SK-N-SH (cell line): ENCODE results near the gene OR2AT4. TPM values are rescaled to one million over a fixed set of nuclear protein-coding genes. Genes with fewer than 3 reads are reported as not detected.
A peak's percentile ranks its signal among the peaks of the same experiment; 100 is the strongest.

Experiments
- CTCF ChIA-PET: fragments of 300-600, 350-600 bp; formaldehyde crosslinking; extraction: SDS; loops from one replicate; lab custom pipeline; 2021; lab: Yijun Ruan, JAX
- POLR2A ChIA-PET: fragments of 350-600 bp; sonication (Branson Sonifier 250); formaldehyde crosslinking; extraction: SDS; loops from one replicate; lab custom pipeline; 2020; ENCODE audit warnings: antibody characterized with exemption, inconsistent platforms; lab: Yijun Ruan, JAX
- DNase-seq: peaks from one replicate; pipeline ENCODE4 v3.0.0; 2012
- H2AFZ ChIP-seq: fragments of 200-600 bp; sonication (generic); 2 replicates; pipeline ENCODE4 v1.8.1; 2016; ENCODE audit warnings: antibody characterized with exemption, mild to moderate bottlenecking, low read depth
- H3F3A ChIP-seq: fragments of 200-600 bp; sonication (generic); replicated peaks from 2 replicates; pipeline ENCODE3; 2016; ENCODE audit warnings: antibody characterized with exemption, mild to moderate bottlenecking; ENCODE audit not compliant: insufficient read depth
- H3K27ac ChIP-seq, 2 experiments: fragments of 200-500 bp in 1 of 2; fragments of 200-600 bp in 1 of 2; sonication (Bioruptor generic) in 1 of 2; sonication (generic), shearing (Covaris generic) in 1 of 2; 2 replicates each; pipeline versions ENCODE4 v1.5.1 to v1.6.1; 2014 to 2016; ENCODE audit warnings: low read depth in 2 of 2, inconsistent platforms in 1 of 2, low read length in 1 of 2, mild to moderate bottlenecking in 1 of 2, mixed read lengths in 1 of 2
- H3K27me3 ChIP-seq: fragments of 200-600 bp; sonication (generic), shearing (Covaris generic); 2 replicates; pipeline ENCODE4 v1.6.1; 2016; ENCODE audit warnings: mixed run types; ENCODE audit not compliant: insufficient read depth
- H3K36me3 ChIP-seq, 2 experiments: fragments of 200-500 bp in 1 of 2; fragments of 200-600 bp in 1 of 2; sonication (Bioruptor generic) in 1 of 2; sonication (generic) in 1 of 2; replicated peaks in 1 of 2; 2 replicates each; pipeline versions ENCODE3 to v1.5.1; 2014 to 2016; ENCODE audit warnings: low read length in 1 of 2, mild to moderate bottlenecking in 1 of 2; ENCODE audit not compliant: insufficient read depth in 2 of 2, control insufficient read depth in 1 of 2
- H3K4me1 ChIP-seq, 2 experiments: fragments of 200-500 bp in 1 of 2; fragments of 200-600 bp in 1 of 2; sonication (Bioruptor generic) in 1 of 2; sonication (generic), shearing (Covaris generic) in 1 of 2; 2 replicates each; pipeline versions ENCODE4 v1.5.1 to v1.6.1; 2014 to 2016; ENCODE audit warnings: low read depth in 1 of 2, low read length in 1 of 2, mixed run types in 1 of 2; ENCODE audit not compliant: insufficient read depth in 2 of 2, control insufficient read depth in 1 of 2
- H3K4me2 ChIP-seq: fragments of 200-600 bp; sonication (generic), shearing (Covaris generic); 2 replicates; pipeline ENCODE4 v1.6.1; 2017; ENCODE audit warnings: mixed run types
- H3K4me3 ChIP-seq, 2 experiments: fragments of 200-500 bp in 1 of 2; fragments of 200-600 bp in 1 of 2; sonication (Bioruptor generic) in 1 of 2; sonication (generic), shearing (Covaris generic) in 1 of 2; 2 replicates each; pipeline versions ENCODE4 v1.5.1 to v1.8.1; 2014 to 2016; ENCODE audit warnings: low read depth in 2 of 2, inconsistent platforms in 1 of 2, low read length in 1 of 2, mild to moderate bottlenecking in 1 of 2, mixed read lengths in 1 of 2, moderate library complexity in 1 of 2
- H3K79me2 ChIP-seq: fragments of 200-600 bp; sonication (generic); 2 replicates; pipeline ENCODE4 v1.8.1; 2017; ENCODE audit warnings: mild to moderate bottlenecking; ENCODE audit not compliant: insufficient read depth
- H3K9ac ChIP-seq: fragments of 200-600 bp; sonication (generic); 2 replicates; pipeline ENCODE4 v1.6.1; 2017; ENCODE audit warnings: mixed run types
- H3K9me2 ChIP-seq: fragments of 200-600 bp; sonication (generic); 2 replicates; pipeline ENCODE4 v1.6.1; 2017; ENCODE audit warnings: mixed run types
- H3K9me3 ChIP-seq: fragments of 200-600 bp; sonication (generic); 2 replicates; pipeline ENCODE4 v1.6.1; 2017; ENCODE audit warnings: mixed run types, mild to moderate bottlenecking, moderate library complexity
- H4K20me1 ChIP-seq: fragments of 200-600 bp; sonication (generic); 2 replicates; pipeline ENCODE4 v1.6.1; 2017; ENCODE audit warnings: mild to moderate bottlenecking, mixed run types; ENCODE audit not compliant: insufficient read depth
- CTCF ChIP-seq: fragments of 200-600 bp; sonication (generic); IDR thresholded peaks from 2 replicates; pipeline ENCODE4 v1.6.1; 2017; ENCODE audit warnings: antibody characterized with exemption, mild to moderate bottlenecking, moderate library complexity
- EZH2phosphoT487 ChIP-seq: fragments of 200-600 bp; sonication (generic); IDR thresholded peaks from 2 replicates; pipeline ENCODE4 v1.6.1; 2017; ENCODE audit warnings: low read depth, mixed run types, mild to moderate bottlenecking, antibody characterized with exemption, moderate library complexity, borderline replicate concordance
- MAX ChIP-seq: IDR thresholded peaks from 2 replicates; pipeline ENCODE4 v1.4.0; 2012; ENCODE audit warnings: low read depth
- MXI1 ChIP-seq: IDR thresholded peaks from 2 replicates; pipeline ENCODE4 v1.6.1; 2012; ENCODE audit warnings: mild to moderate bottlenecking, low read depth, low read length, improper control_type of control experiment
- RAD21 ChIP-seq: IDR thresholded peaks from 2 replicates; pipeline ENCODE4 v1.6.1; 2012; ENCODE audit warnings: mild to moderate bottlenecking, low read length
- SIN3A ChIP-seq: IDR thresholded peaks from 2 replicates; pipeline ENCODE4 v1.6.1; 2012; ENCODE audit warnings: low read depth, mild to moderate bottlenecking, low read length, moderate library complexity, borderline replicate concordance
- SMC3 ChIP-seq: IDR thresholded peaks from 2 replicates; pipeline ENCODE4 v1.6.1; 2012; ENCODE audit warnings: low read depth, low read length, improper control_type of control experiment
- YY1 ChIP-seq: IDR thresholded peaks from 2 replicates; pipeline ENCODE4 v1.4.0; 2012; ENCODE audit warnings: low read depth, mild to moderate bottlenecking
- WGBS: methylation state at CpG from one replicate; pipeline ENCODE4 v1.1.6; 2017; ENCODE audit warnings: low lambda C conversion rate; 5-methylcytosine and 5-hydroxymethylcytosine counted together
- polyA plus RNA-seq, 3 experiments: library from polyadenylated mRNA; depleted of rRNA; stranded (reverse); fragments of >200 nt; gene quantifications; 2 replicates each; pipeline ENCODE4 v1.2.3, GENCODE V29; 2012

The OR2AT4 gene
- polyA plus RNA-seq, 1 of the 3 experiments (the other 2 are of a cell fraction): not detected

GRCh38 chr11:75141166-75141565, 44.5 kb upstream of the OR2AT4 start:
- no peak for DNase-seq
- H3K4me2 ChIP-seq: no peak overlapping the region
- TF ChIP-seq MXI1: no peak

GRCh38 chr11:75140269-75141138, 43.8 kb upstream of the OR2AT4 start:
- H3K36me3 ChIP-seq: no peaks in the 10 kb centered on the region
- peak; percentile 79 for DNase-seq
- peaks cover 7% of the 10 kb centered on the region; the same call in 1 of the 2 replicates for H3K27me3 ChIP-seq
- no peak overlapping the region for H2AFZ ChIP-seq
- H3F3A ChIP-seq: peaks cover 9% of the 10 kb centered on the region
- H3K27ac ChIP-seq: no peak overlapping the region
- H3K4me1 ChIP-seq: peaks cover 6 to 10% of the 10 kb centered on the region in 2 experiments; a peak in 2 of 4 replicates
- WGBS: 51% methylated on average over 22 of the region's 22 CpGs
- no peak overlapping the region; a peak in 1 of 4 replicates for H3K4me3 ChIP-seq
- H4K20me1 ChIP-seq: no peaks in the 10 kb centered on the region
- H3K9me2 ChIP-seq: no peaks in the 10 kb centered on the region
- H3K9me3 ChIP-seq: no peaks in the 10 kb centered on the region
- ChIA-PET POLR2A (interaction anchor here (0.6 to 0.9 kb wide), 5 partner anchors 48 to 118 kb away, joined by 3 to 5 read pairs (median 3); partner anchors contain the start of gene TPBGL), CTCF (interaction anchor here (0.6 to 25.0 kb wide), 72 partner anchors 10 to 438 kb away, joined by 3 to 1115 read pairs (median 5); partner anchors contain the start of genes SLCO2B1 and TPBGL)
- TF ChIP-seq YY1 (no peak), RAD21 (peak; percentile 87), SMC3 (peak; percentile 94), EZH2phosphoT487 (no peak), SIN3A (no peak), CTCF (peak; percentile 84), MAX (no peak)
- no peak overlapping the region for H3K9ac ChIP-seq
- H3K79me2 ChIP-seq: no peaks in the 10 kb centered on the region
- no peak overlapping the region for H3K4me2 ChIP-seq

More at GRCh38 chr11:75141166-75141565, 44.5 kb upstream of the OR2AT4 start:
- Histone ChIP-seq H3K36me3 (no peaks in the 10 kb centered on the region), H3K27ac (no peak overlapping the region), H3F3A (peaks cover 9% of the 10 kb centered on the region), H3K79me2 (no peaks in the 10 kb centered on the region), H3K9ac (no peak overlapping the region), H4K20me1 (no peaks in the 10 kb centered on the region), H3K27me3 (peaks cover 7% of the 10 kb centered on the region; the same call in 1 of the 2 replicates), H2AFZ (no peak overlapping the region), H3K4me3 (no peak overlapping the region), H3K4me1 (peaks cover 6 to 10% of the 10 kb centered on the region in 2 experiments; a peak in 2 of 4 replicates), H3K9me3 (no peaks in the 10 kb centered on the region), H3K9me2 (no peaks in the 10 kb centered on the region)
- ChIA-PET POLR2A (interaction anchor here (0.6 to 1.8 kb wide), 2 partner anchors 78 to 107 kb away, joined by 3 to 5 read pairs; no protein-coding TSS in a partner anchor), CTCF (interaction anchor here (0.6 to 25.0 kb wide), 62 partner anchors 11 to 439 kb away, joined by 3 to 1115 read pairs (median 6); partner anchors contain the start of genes SLCO2B1 and TPBGL)
- 73% methylated on average over 6 of the region's 6 CpGs for WGBS
